WERI-Rb-1 (cell line): Measurements from ENCODE around the gene SHTN1.

Experiments used
- DNase-seq: peaks from one replicate; pipeline ENCODE4 v3.0.0-alpha.2; 2020
- H3K27ac ChIP-seq: fragments of 250-450 bp; sonication (Bioruptor Pico); 2 replicates; pipeline ENCODE4 v1.5.1; 2020; ENCODE audit warnings: mild to moderate bottlenecking, moderate library complexity
- H3K27me3 ChIP-seq: fragments of 250-450 bp; sonication (Bioruptor Pico); 2 replicates; pipeline ENCODE4 v1.5.1; 2021; ENCODE audit warnings: mild to moderate bottlenecking, low read depth, moderate library complexity; ENCODE audit not compliant: insufficient read depth, severe bottlenecking
- H3K36me3 ChIP-seq: fragments of 250-450 bp; sonication (Bioruptor Pico); 2 replicates; pipeline ENCODE4 v1.5.1; 2020; ENCODE audit warnings: mild to moderate bottlenecking, moderate library complexity
- H3K4me3 ChIP-seq: 2 replicates; pipeline ENCODE4 v1.5.1; 2011; ENCODE audit warnings: low read depth, mild to moderate bottlenecking, control low read depth, low read length
- H3K9me3 ChIP-seq: fragments of 250-450 bp; sonication (Bioruptor Pico); 2 replicates; pipeline ENCODE4 v1.5.1; 2021; ENCODE audit warnings: mild to moderate bottlenecking, moderate library complexity; ENCODE audit not compliant: severe bottlenecking
- CTCF ChIP-seq: IDR thresholded peaks from 2 replicates; pipeline ENCODE4 v1.5.1; 2011; ENCODE audit warnings: low read depth, mild to moderate bottlenecking, control low read depth, inconsistent platforms, low read length

The SHTN1 gene

GRCh38 chr10:116892907-116893685 lies 111.9 kb downstream of the SHTN1 start:
- Histone ChIP-seq H3K36me3 (no peaks in the 10 kb centered on the region), H3K27me3 (no peaks in the 10 kb centered on the region), H3K4me3 (peak overlapping the region; percentile 37), H3K9me3 (no peaks in the 10 kb centered on the region), H3K27ac (peak overlapping the region; percentile 77)
- no peak for TF ChIP-seq CTCF
- peak; percentile 84 for DNase-seq

GRCh38 chr10:116891208-116891607 lies 113.8 kb downstream of the SHTN1 start:
- Histone ChIP-seq H3K4me3 (no peak overlapping the region), H3K27ac (no peak overlapping the region), H3K27me3 (no peaks in the 10 kb centered on the region), H3K9me3 (no peaks in the 10 kb centered on the region), H3K36me3 (no peaks in the 10 kb centered on the region)
- DNase-seq = no peak
- no peak for TF ChIP-seq CTCF

- no peak for TF ChIP-seq CTCF
- Histone ChIP-seq H3K9me3 (no peaks in the 10 kb centered on the region), H3K36me3 (no peaks in the 10 kb centered on the region; the same call in 1 of the 2 replicates), H3K4me3 (no peak overlapping the region), H3K27ac (no peak overlapping the region), H3K27me3 (no peaks in the 10 kb centered on the region)
- DNase-seq = no peak
Measured at GRCh38 chr10:116889066-116889465, 115.9 kb downstream of the SHTN1 start.

GRCh38 chr10:116888380-116889055 lies 116.5 kb downstream of the SHTN1 start:
- H3K27me3 ChIP-seq = no peaks in the 10 kb centered on the region
- no peak overlapping the region for H3K27ac ChIP-seq
- DNase-seq = no peak

GRCh38 chr10:116886772-116887171 lies 118.2 kb downstream of the SHTN1 start:
- no peak for TF ChIP-seq CTCF
- no peaks in the 10 kb centered on the region for H3K27me3 ChIP-seq
- DNase-seq = no peak
- H3K4me3 ChIP-seq = no peak overlapping the region
- H3K36me3 ChIP-seq = no peaks in the 10 kb centered on the region; the same call in 1 of the 2 replicates
- no peak overlapping the region for H3K27ac ChIP-seq
- no peaks in the 10 kb centered on the region for H3K9me3 ChIP-seq

More at GRCh38 chr10:116888380-116889055, 116.5 kb downstream of the SHTN1 start:
- H3K36me3 ChIP-seq = no peaks in the 10 kb centered on the region; the same call in 1 of the 2 replicates
- H3K4me3 ChIP-seq = no peak overlapping the region
- H3K9me3 ChIP-seq = no peaks in the 10 kb centered on the region
- TF ChIP-seq CTCF = no peak
